Uterus (tissue), 4 donors: ENCODE data around the gene NKAIN2. TPM values are rescaled to one million over a fixed set of nuclear protein-coding genes. Genes with fewer than 3 reads are reported as not detected.

Experiments used
- DNase-seq, 2 donors: peaks; one replicate each; pipeline ENCODE4 v3.0.0-alpha.2; 2019 to 2020
- H3K27ac ChIP-seq, 2 donors: fragments of 200-600 bp; sonication (generic); 1 replicate in 1 of 2; 2 replicates in 1 of 2; pipeline ENCODE4 v1.5.1; 2016 to 2018
- H3K27me3 ChIP-seq, 2 donors: fragments of 200-600 bp; sonication (generic); one replicate each; pipeline ENCODE4 v1.5.1; 2018 to 2019; ENCODE audit warnings: control low read depth in 1 of 2
- H3K36me3 ChIP-seq, 2 donors: fragments of 200-600 bp; sonication (generic); one replicate each; pipeline ENCODE4 v1.5.1; 2019; ENCODE audit warnings: control low read depth in 1 of 2
- H3K4me1 ChIP-seq, 2 donors: fragments of 200-600 bp; sonication (generic); one replicate each; pipeline ENCODE4 v1.5.1; 2018 to 2019; ENCODE audit warnings: control low read depth in 1 of 2
- H3K4me3 ChIP-seq, 2 donors: fragments of 200-600 bp; sonication (generic); 1 replicate in 1 of 2; 2 replicates in 1 of 2; pipeline ENCODE4 v1.5.1; 2018 to 2019; ENCODE audit warnings: mild to moderate bottlenecking in 1 of 2
- H3K9me3 ChIP-seq, 2 donors: fragments of 200-600 bp; sonication (generic); one replicate each; pipeline ENCODE4 v1.5.1; 2019; ENCODE audit warnings: control low read depth in 1 of 2
- POLR2A ChIP-seq, 2 donors: fragments of 450-650 bp; IDR thresholded peaks; one replicate each; pipeline ENCODE4 v1.6.1; 2016; ENCODE audit warnings: antibody characterized with exemption in 2 of 2, mild to moderate bottlenecking in 1 of 2, moderate library complexity in 1 of 2
- intact Hi-C: fragments of 100-400 bp; cut with DNase I; formaldehyde crosslinking; loops from one replicate; pipeline ENCODE4 v1.15.1; 2023; ENCODE audit warnings: low total_unique reads
- total RNA-seq, 4 donors: library from RNA; depleted of rRNA in 3 of 4; stranded (reverse); fragments of >200 nt in 3 of 4; gene quantifications; one replicate each; pipeline versions ENCODE4 v1.1.0 to v1.2.4, GENCODE V29; 2014 to 2023
- TF ChIP-seq, protein P1 (sequence below), 4 experiments: fragments of 200-600 bp in 2 of 4; fragments of 450-650 bp in 2 of 4; sonication (generic) in 2 of 4; IDR thresholded peaks; one replicate each; pipeline ENCODE4 v1.5.1; 2016 to 2019; ENCODE audit warnings: antibody characterized with exemption in 4 of 4, mild to moderate bottlenecking in 2 of 4, moderate library complexity in 1 of 4
- donor health status: DM: yes; HTN: yes; CAD: no.

Gene NKAIN2
- total RNA-seq, 4 donors from 2014 or later, result 0.59 to 1.1 (median 1.0) TPM; not detected in 1

DNA sequence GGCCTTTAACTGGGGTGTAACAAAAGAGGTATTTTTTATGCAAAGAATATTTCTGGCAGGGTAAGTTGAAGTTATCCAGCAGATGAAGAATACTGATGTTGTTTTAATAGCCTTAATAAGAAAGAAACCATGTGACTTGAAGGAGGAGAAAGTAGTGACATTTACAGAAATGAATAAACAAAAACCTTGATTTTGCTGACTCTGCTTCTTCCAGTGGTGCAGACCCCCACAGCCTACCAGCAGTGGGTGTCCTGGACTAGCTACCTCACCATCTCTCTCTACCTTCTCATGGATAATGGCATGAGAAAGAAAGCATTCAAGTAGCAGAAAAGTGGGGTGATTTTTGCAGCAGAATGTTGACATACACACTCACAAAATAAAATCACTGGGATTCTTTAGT lies 996.0 kb downstream of the NKAIN2 start:
- intact Hi-C loops, result no loop called here
- TF ChIP-seq, protein P1, sequence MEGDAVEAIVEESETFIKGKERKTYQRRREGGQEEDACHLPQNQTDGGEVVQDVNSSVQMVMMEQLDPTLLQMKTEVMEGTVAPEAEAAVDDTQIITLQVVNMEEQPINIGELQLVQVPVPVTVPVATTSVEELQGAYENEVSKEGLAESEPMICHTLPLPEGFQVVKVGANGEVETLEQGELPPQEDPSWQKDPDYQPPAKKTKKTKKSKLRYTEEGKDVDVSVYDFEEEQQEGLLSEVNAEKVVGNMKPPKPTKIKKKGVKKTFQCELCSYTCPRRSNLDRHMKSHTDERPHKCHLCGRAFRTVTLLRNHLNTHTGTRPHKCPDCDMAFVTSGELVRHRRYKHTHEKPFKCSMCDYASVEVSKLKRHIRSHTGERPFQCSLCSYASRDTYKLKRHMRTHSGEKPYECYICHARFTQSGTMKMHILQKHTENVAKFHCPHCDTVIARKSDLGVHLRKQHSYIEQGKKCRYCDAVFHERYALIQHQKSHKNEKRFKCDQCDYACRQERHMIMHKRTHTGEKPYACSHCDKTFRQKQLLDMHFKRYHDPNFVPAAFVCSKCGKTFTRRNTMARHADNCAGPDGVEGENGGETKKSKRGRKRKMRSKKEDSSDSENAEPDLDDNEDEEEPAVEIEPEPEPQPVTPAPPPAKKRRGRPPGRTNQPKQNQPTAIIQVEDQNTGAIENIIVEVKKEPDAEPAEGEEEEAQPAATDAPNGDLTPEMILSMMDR (IDR thresholded peaks at IDR 0.05), result no peak
- no peak for TF ChIP-seq POLR2A (IDR thresholded peaks at IDR 0.05)
- Histone ChIP-seq H3K36me3 (no peaks in the 10 kb centered on the region), H3K4me1 (no peaks in the 10 kb centered on the region), H3K4me3 (no peak overlapping the region), H3K27ac (no peak overlapping the region), H3K27me3 (no peaks in the 10 kb centered on the region), H3K9me3 (no peaks in the 10 kb centered on the region)
- no peak for DNase-seq

DNA sequence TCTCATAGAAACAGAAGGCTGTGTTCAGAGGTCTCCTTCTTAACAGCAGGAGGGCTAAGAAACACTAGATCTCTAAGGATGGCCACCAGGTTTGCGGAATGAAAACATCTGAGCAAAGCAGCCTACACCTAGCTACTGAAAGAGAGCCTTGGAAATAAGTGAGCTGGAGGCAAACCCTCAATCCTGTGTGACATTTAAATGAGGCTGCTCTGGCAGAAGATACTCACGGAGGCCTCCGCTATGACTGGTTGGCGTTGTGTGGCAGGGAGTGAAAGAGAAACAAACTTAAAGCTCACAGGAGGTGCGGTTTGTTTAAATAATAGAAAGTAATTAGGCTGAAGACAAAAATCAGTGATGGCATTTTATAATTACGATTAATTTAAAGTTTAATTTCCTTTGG lies 996.6 kb downstream of the NKAIN2 start:
- Histone ChIP-seq H3K27me3 (no peaks in the 10 kb centered on the region), H3K27ac (no peak overlapping the region), H3K4me1 (no peaks in the 10 kb centered on the region), H3K9me3 (no peaks in the 10 kb centered on the region), H3K36me3 (no peaks in the 10 kb centered on the region), H3K4me3 (no peak overlapping the region)
- TF ChIP-seq, protein P1 (IDR thresholded peaks at IDR 0.05), result no peak
- TF ChIP-seq POLR2A (IDR thresholded peaks at IDR 0.05), result no peak
- no peak for DNase-seq
- intact Hi-C loops, result no loop called here

DNA sequence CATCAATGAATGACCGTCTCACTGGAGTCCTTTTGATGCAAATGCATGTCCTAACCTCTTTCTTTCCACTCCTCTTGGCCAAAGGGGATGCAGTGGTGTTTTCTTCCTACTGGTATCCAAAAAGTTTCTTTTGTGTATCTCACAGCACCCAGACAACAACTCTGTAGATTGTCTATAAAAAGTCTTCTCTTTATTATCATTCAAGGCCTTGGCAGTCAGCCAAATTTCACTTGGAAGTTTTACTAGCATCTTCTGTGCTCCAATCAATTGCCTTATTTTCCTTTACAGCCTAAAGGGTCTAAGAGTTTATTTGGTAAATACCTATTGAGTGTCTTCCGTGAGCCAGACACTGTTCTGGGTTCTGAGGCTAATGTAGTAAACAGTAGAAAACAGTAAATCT lies 1008.4 kb downstream of the NKAIN2 start:
- intact Hi-C loops, result no loop called here

DNA sequence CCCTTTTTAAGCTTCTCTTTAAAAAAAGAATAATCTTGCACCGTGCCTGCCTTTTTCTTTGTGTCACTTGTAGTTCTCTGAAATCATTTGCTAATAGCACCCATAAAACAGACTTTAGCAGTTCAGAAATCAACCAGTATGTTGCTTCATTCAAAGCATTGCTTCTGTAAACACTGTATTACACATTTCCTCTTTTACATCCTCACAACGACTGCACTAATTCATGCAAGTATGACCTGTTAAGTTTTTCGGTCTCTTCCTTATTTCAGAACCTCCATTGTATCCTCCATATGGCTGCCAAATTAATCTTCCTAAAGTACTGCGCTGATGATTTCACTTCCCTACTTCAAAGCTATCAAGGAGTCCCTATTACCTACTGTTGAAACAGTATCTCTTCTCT lies 1015.7 kb downstream of the NKAIN2 start:
- H3K9me3 ChIP-seq, result no peaks in the 10 kb centered on the region
- H3K27ac ChIP-seq, result no peak overlapping the region
- H3K27me3 ChIP-seq, result no peaks in the 10 kb centered on the region
- no peaks in the 10 kb centered on the region for H3K36me3 ChIP-seq
- no peak overlapping the region for H3K4me3 ChIP-seq
- TF ChIP-seq, protein P1 (IDR thresholded peaks at IDR 0.05), result no peak
- TF ChIP-seq POLR2A (IDR thresholded peaks at IDR 0.05), result no peak
- H3K4me1 ChIP-seq, result no peaks in the 10 kb centered on the region
- no peak for DNase-seq
- intact Hi-C loops, result no loop called here

More for the DNA sequence above, 1008.4 kb downstream of the NKAIN2 start:
- Histone ChIP-seq H3K4me3 (no peak overlapping the region), H3K27ac (no peak overlapping the region), H3K27me3 (no peaks in the 10 kb centered on the region), H3K36me3 (no peaks in the 10 kb centered on the region), H3K9me3 (no peaks in the 10 kb centered on the region), H3K4me1 (no peaks in the 10 kb centered on the region)
- no peak for DNase-seq
- TF ChIP-seq, protein P1 (IDR thresholded peaks at IDR 0.05), result no peak
- TF ChIP-seq POLR2A (IDR thresholded peaks at IDR 0.05), result no peak

DNA sequence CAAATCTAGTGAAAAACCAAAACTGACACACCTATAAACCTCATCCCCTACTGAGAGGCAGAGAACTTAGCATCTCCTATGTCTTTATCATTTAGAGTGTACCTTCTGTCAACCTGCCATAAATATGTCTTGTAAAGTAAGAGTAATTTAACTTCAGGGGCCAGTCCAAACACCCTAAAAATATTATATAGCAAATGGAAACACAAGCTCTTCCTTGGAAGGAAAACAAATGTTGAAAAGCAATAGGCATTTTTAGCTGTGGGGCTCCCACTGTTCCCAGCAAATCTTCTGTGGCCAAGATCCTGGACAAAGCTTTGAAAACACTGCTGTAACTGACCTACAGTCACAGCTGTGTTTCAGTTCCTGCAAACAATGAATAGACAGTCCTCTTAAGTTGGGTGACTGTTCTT lies 1018.5 kb downstream of the NKAIN2 start:
- no peaks in the 10 kb centered on the region for H3K9me3 ChIP-seq
- H3K36me3 ChIP-seq, result no peaks in the 10 kb centered on the region
- intact Hi-C loops, result no loop called here
- no peaks in the 10 kb centered on the region for H3K4me1 ChIP-seq
- H3K27ac ChIP-seq, result no peak overlapping the region
- TF ChIP-seq, protein P1 (IDR thresholded peaks at IDR 0.05), result no peak
- no peak for TF ChIP-seq POLR2A (IDR thresholded peaks at IDR 0.05)
- H3K27me3 ChIP-seq, result no peaks in the 10 kb centered on the region
- no peak for DNase-seq
- H3K4me3 ChIP-seq, result no peak overlapping the region
